ENCODE results near the gene IFT88. TPM values are rescaled to one million over a fixed set of nuclear protein-coding genes. Genes with fewer than 3 reads are reported as not detected.

The IFT88 gene
- polyA plus RNA-seq, 1 donor from 2014 or later, result 32.7 TPM

DNA sequence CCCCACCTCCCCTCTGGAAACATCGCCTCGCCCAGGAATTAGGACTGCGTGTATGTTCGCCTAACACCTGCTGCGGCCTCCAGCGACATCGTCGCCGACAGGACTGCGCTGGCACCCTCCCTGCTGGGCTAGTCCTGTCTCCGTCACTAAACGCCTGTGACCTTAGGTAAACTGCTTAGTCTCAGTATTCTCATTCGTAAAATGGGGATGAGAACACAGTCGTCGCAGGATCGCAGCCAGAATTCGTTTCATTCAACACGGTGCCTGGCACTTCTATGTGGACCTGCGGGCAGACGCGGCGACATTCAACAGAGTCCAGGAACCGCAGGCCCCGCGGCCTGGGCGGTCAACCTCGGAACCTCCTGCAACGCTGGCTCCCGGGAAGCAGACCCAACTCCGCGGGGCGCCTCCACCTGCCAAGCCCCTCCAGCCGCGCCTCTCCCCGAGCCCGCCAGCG, 41.8 kb upstream of the IFT88 start:
- Histone ChIP-seq H3K4me3 (ENCODE audit: low read length) (peak overlapping the region; percentile 89), H3K27ac (ENCODE audit: low read length) (no peak overlapping the region), H3F3A (ENCODE audit: insufficient read depth, low read length, poor library complexity, severe bottlenecking) (no peaks in the 10 kb centered on the region), H3K79me2 (replicated peaks; ENCODE audit: insufficient read depth, low read length) (no peaks in the 10 kb centered on the region), H4K20me1 (ENCODE audit: insufficient read depth) (no peaks in the 10 kb centered on the region), H3K9ac (ENCODE audit: low read length) (peak overlapping the region; percentile 60), H3K9me3 (ENCODE audit: low read length) (no peaks in the 10 kb centered on the region), H3K4me2 (ENCODE audit: low read length) (peak overlapping the region; percentile 59), H3K27me3 (ENCODE audit: insufficient read depth, low read depth, low read length) (peaks cover 12% of the 10 kb centered on the region), H2AFZ (ENCODE audit: low read depth, low read length) (peak overlapping the region; percentile 58), H3K36me3 (ENCODE audit: insufficient read depth, low read length) (no peaks in the 10 kb centered on the region), H3K9me2 (ENCODE audit: insufficient read depth, low read length) (no peaks in the 10 kb centered on the region)
- TF ChIP-seq, protein P1, sequence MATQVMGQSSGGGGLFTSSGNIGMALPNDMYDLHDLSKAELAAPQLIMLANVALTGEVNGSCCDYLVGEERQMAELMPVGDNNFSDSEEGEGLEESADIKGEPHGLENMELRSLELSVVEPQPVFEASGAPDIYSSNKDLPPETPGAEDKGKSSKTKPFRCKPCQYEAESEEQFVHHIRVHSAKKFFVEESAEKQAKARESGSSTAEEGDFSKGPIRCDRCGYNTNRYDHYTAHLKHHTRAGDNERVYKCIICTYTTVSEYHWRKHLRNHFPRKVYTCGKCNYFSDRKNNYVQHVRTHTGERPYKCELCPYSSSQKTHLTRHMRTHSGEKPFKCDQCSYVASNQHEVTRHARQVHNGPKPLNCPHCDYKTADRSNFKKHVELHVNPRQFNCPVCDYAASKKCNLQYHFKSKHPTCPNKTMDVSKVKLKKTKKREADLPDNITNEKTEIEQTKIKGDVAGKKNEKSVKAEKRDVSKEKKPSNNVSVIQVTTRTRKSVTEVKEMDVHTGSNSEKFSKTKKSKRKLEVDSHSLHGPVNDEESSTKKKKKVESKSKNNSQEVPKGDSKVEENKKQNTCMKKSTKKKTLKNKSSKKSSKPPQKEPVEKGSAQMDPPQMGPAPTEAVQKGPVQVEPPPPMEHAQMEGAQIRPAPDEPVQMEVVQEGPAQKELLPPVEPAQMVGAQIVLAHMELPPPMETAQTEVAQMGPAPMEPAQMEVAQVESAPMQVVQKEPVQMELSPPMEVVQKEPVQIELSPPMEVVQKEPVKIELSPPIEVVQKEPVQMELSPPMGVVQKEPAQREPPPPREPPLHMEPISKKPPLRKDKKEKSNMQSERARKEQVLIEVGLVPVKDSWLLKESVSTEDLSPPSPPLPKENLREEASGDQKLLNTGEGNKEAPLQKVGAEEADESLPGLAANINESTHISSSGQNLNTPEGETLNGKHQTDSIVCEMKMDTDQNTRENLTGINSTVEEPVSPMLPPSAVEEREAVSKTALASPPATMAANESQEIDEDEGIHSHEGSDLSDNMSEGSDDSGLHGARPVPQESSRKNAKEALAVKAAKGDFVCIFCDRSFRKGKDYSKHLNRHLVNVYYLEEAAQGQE (IDR thresholded peaks at IDR 0.05; ENCODE audit: borderline replicate concordance), result no peak
- TF ChIP-seq MXI1 (conservative IDR thresholded peaks at IDR 0.05; ENCODE audit: poor library complexity, severe bottlenecking) (no peak), EP300 (conservative IDR thresholded peaks at IDR 0.05; ENCODE audit: poor library complexity, severe bottlenecking) (no peak), SMC3 (conservative IDR thresholded peaks at IDR 0.05; ENCODE audit: poor library complexity) (no peak), TAF1 (IDR thresholded peaks at IDR 0.05; ENCODE audit: low read depth) (no peak)

DNA sequence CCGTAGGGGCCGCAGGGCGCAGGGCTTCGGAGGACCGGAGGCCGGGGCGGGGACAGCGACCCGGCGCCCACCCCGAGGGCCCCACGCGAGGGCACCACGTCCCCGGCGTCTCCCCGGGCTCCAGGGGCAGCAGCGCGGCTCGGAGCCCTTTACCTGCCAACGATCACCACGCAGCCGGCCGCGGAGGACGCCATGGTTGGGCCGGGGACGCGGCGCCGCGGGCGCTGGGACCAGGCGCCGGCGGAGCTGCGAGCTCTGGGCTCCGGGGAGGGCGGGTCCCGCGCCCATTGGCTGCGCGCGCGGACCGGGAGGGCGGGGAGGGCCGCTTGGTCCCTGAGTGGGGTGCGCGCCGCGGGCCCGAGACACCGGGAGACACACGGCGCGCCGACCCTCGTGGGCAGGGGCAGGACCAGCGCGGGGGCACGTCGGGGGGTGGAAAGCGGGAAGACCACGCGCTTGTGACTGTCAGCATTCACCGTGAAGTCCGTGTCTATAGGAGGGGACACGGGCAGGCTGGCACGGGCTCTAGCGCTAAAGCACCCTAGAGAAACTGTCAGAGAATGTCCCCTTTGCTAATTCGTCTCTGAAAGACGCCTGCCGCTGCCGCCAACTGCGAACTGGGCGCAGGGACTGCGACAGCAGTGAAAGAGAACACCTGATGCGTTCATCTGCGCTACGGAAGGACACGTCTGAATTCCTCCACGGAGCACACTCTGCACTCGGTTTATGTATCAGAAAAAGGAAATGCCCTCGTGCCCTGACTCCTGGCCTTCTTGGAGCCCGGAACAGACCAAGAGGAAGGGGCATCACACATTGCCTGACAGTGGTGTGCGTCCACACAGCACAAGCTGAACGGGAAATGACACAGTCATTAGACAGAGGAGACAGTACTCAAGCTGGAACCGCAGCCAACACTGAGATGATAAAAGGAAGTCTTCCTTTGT, 41.1 kb upstream of the IFT88 start, which contains the start of gene CRYL1:
TSS of gene CRYL1 (minus strand) at position 257 of the 944 bp plus-strand sequence. CDS start at position 194, 63 bp downstream.
- Histone ChIP-seq H3K36me3 (ENCODE audit: insufficient read depth, low read length) (no peaks in the 10 kb centered on the region), H3F3A (ENCODE audit: insufficient read depth, low read length, poor library complexity, severe bottlenecking) (no peaks in the 10 kb centered on the region), H3K9me3 (ENCODE audit: low read length) (no peaks in the 10 kb centered on the region), H4K20me1 (ENCODE audit: insufficient read depth) (no peaks in the 10 kb centered on the region), H3K4me2 (ENCODE audit: low read length) (peak within 1 kb of the TSS; percentile 59), H2AFZ (ENCODE audit: low read depth, low read length) (peak within 1 kb of the TSS; percentile 58), H3K27me3 (ENCODE audit: insufficient read depth, low read depth, low read length) (peaks cover 12% of the 10 kb centered on the region), H3K27ac (ENCODE audit: low read length) (no peak within 1 kb of the TSS), H3K9ac (ENCODE audit: low read length) (peak within 1 kb of the TSS; percentile 60), H3K9me2 (ENCODE audit: insufficient read depth, low read length) (no peaks in the 10 kb centered on the region), H3K4me3 (ENCODE audit: low read length) (peak within 1 kb of the TSS; percentile 89), H3K79me2 (replicated peaks; ENCODE audit: insufficient read depth, low read length) (no peaks in the 10 kb centered on the region)
- TF ChIP-seq MXI1 (conservative IDR thresholded peaks at IDR 0.05; ENCODE audit: poor library complexity, severe bottlenecking) (peak; percentile 64), EZH2 (IDR thresholded peaks at IDR 0.05; ENCODE audit: borderline replicate concordance, insufficient read depth, low read length, poor library complexity, severe bottlenecking) (no peak), EP300 (conservative IDR thresholded peaks at IDR 0.05; ENCODE audit: poor library complexity, severe bottlenecking) (no peak), RAD21 (conservative IDR thresholded peaks at IDR 0.05) (no peak), SMC3 (conservative IDR thresholded peaks at IDR 0.05; ENCODE audit: poor library complexity) (peak; percentile 8), TAF1 (IDR thresholded peaks at IDR 0.05; ENCODE audit: low read depth) (peak; percentile 38), POLR2AphosphoS5 (IDR thresholded peaks at IDR 0.05) (no peak)
- TF ChIP-seq, protein P2, sequence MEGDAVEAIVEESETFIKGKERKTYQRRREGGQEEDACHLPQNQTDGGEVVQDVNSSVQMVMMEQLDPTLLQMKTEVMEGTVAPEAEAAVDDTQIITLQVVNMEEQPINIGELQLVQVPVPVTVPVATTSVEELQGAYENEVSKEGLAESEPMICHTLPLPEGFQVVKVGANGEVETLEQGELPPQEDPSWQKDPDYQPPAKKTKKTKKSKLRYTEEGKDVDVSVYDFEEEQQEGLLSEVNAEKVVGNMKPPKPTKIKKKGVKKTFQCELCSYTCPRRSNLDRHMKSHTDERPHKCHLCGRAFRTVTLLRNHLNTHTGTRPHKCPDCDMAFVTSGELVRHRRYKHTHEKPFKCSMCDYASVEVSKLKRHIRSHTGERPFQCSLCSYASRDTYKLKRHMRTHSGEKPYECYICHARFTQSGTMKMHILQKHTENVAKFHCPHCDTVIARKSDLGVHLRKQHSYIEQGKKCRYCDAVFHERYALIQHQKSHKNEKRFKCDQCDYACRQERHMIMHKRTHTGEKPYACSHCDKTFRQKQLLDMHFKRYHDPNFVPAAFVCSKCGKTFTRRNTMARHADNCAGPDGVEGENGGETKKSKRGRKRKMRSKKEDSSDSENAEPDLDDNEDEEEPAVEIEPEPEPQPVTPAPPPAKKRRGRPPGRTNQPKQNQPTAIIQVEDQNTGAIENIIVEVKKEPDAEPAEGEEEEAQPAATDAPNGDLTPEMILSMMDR (IDR thresholded peaks at IDR 0.05; ENCODE audit: poor library complexity, severe bottlenecking), result peak; percentile 23
- TF ChIP-seq, protein P1 (IDR thresholded peaks at IDR 0.05; ENCODE audit: borderline replicate concordance), result no peak
